Measurements from ENCODE around the gene SMPD3.

The SMPD3 gene

DNA sequence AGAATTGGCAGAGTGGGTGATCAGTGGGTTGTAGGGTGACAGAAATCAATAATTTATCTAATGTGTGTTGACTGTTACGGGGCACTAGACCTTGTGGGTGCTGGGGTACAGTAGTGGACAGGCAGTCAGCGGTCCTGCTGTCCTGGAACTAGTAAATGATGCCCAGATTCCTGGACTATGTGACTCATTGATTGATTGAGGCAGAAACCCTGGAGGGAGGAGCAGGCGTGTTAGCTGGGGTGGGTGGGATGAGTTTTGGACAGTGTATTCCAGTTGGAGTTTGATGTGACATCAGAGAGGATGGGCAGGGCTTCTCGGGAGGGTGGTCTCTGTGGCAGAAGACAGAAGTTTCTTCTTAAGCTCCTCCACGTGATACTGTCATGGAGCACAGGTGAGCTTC is 113.1 kb downstream of the SMPD3 start:
- no peaks in the 10 kb centered on the region for H3K9me3 ChIP-seq (ENCODE audit: control insufficient read depth in 5 of 5, low read length in 5 of 5)
- peaks cover 0 to 41% (median 31%) of the 10 kb centered on the region in 5 donors for H3K36me3 ChIP-seq (ENCODE audit: control insufficient read depth in 5 of 5, insufficient read depth in 5 of 5, low read length in 5 of 5)
- H3K9ac ChIP-seq (ENCODE audit: low read length in 5 of 5), result no peak overlapping the region
- peaks cover 11 to 48% (median 39%) of the 10 kb centered on the region in 5 donors for H3K4me1 ChIP-seq (ENCODE audit: control insufficient read depth in 5 of 5, insufficient read depth in 5 of 5, low read length in 5 of 5)
- H3K27me3 ChIP-seq (ENCODE audit: control insufficient read depth in 5 of 5, insufficient read depth in 4 of 5, low read length in 5 of 5), result no peaks in the 10 kb centered on the region
- no peak overlapping the region for H3K4me3 ChIP-seq (ENCODE audit: low read depth in 1 of 5, low read length in 5 of 5)
- H3K27ac ChIP-seq (ENCODE audit: low read depth, low read length), result peak overlapping the region; percentile 82

DNA sequence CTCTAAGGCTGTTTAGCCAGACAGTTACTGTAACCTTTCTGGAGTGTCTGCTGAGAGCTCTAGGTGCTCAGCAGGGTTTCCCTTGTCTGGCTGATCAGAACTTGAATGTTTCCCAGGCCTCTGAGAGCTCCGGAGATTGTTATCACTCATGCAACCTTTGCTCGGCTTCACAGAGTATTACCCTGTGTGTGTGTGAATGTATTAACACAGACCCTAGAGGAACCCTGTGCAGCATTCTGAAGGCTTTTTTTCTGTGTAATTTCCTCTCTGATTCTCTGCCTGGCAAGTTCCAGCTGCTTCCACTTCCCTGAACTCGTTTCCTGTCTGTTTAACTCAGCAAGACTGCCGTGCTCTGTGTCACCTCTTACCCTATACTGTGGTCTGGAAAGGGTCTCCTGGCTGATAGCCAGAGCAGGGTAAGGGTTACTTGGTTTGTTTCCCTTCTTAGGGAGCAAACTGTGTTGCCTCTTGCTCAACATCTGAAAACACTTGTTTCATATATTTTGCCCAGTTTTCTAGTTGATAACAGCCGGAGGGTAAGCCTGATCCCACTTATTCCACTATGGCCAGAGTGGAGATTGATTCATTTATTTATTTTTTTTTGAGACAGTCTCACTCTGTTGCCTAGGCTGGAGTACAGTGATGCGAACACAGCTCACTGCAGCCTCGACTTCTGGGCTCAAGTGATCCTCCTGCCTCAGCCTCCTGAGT is 115.7 kb downstream of the SMPD3 start:
- peaks cover 0 to 17% (median 5%) of the 10 kb centered on the region in 5 donors for H3K36me3 ChIP-seq (ENCODE audit: control insufficient read depth in 5 of 5, insufficient read depth in 5 of 5, low read length in 5 of 5)
- H3K9me3 ChIP-seq (ENCODE audit: control insufficient read depth in 5 of 5, low read length in 5 of 5), result no peaks in the 10 kb centered on the region
- peak overlapping the region in 4 of 5 donors; percentile 32 to 65 (median 46) for H3K9ac ChIP-seq (ENCODE audit: low read length in 5 of 5)
- peak overlapping the region; percentile 82 for H3K27ac ChIP-seq (ENCODE audit: low read depth, low read length)
- peaks cover 11 to 53% (median 43%) of the 10 kb centered on the region in 5 donors for H3K4me1 ChIP-seq (ENCODE audit: control insufficient read depth in 5 of 5, insufficient read depth in 5 of 5, low read length in 5 of 5)
- H3K4me3 ChIP-seq (ENCODE audit: low read depth in 1 of 5, low read length in 5 of 5), result peak overlapping the region in 2 of 5 donors; percentile 29 to 32
- H3K27me3 ChIP-seq (ENCODE audit: control insufficient read depth in 5 of 5, insufficient read depth in 4 of 5, low read length in 5 of 5), result no peaks in the 10 kb centered on the region

DNA sequence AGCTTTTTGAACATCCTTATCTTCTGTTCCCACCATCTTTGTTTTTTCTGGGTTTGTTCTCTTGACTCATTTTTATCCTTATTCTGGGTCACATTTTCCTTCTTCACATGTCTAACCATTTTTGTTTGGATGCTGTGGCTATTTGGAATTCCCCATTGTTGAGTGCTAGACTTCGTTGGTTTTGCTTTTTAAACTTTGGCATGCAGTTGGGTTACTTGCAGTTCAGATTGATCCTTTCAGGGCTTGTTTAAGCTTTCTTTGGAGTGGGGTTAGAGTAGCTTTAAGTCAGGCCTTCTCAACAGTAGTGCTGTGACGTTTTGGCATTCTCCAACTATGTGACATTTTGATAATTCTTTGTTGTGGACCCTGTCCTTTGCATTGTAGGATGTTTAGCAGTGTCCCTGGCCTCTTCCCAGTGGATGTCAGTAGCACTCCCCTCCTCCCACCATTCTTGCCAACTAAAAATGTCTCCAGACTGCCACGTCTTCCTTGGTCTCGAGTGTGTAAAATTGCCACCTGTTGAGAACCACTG is 116.4 kb downstream of the SMPD3 start:
- Histone ChIP-seq H3K27me3 (ENCODE audit: control insufficient read depth in 5 of 5, insufficient read depth in 4 of 5, low read length in 5 of 5) (no peaks in the 10 kb centered on the region), H3K36me3 (ENCODE audit: control insufficient read depth in 5 of 5, insufficient read depth in 5 of 5, low read length in 5 of 5) (peaks cover 0 to 13% (median 7%) of the 10 kb centered on the region in 5 donors), H3K9me3 (ENCODE audit: control insufficient read depth in 5 of 5, low read length in 5 of 5) (no peaks in the 10 kb centered on the region), H3K27ac (ENCODE audit: low read depth, low read length) (peak overlapping the region; percentile 82), H3K9ac (ENCODE audit: low read length in 5 of 5) (peak overlapping the region in 3 of 5 donors; percentile 32 to 65 (median 44)), H3K4me1 (ENCODE audit: control insufficient read depth in 5 of 5, insufficient read depth in 5 of 5, low read length in 5 of 5) (peaks cover 11 to 53% (median 43%) of the 10 kb centered on the region in 5 donors), H3K4me3 (ENCODE audit: low read depth in 1 of 5, low read length in 5 of 5) (peak overlapping the region in 1 of 5 donors; percentile 32)

DNA sequence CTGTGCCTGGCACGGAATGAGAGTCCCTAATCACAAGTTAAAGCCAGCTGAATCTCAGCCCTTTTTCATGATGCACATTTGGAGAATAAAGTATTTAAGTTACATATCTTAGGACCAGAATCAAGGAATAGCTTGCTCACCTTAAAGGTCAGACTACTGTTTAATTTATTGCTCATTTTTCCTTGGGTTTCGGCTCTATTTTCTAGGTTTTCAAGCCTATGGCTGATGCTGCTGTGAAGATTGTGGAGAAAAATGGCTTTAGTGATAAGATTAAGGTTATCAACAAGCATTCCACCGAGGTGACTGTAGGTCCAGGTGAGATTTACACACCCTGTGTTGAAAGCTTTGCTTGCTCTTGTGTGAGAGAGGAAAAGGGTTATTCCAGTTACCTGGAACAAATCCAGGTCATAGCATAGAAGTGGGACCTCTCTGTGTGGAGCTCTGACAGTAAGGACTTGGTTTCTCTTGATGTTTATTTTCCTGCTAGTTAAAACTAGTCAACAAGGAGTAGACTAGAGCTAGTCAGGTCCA is 119.4 kb downstream of the SMPD3 start:
- peaks cover 4 to 31% (median 23%) of the 10 kb centered on the region in 5 donors for H3K36me3 ChIP-seq (ENCODE audit: control insufficient read depth in 5 of 5, insufficient read depth in 5 of 5, low read length in 5 of 5)
- H3K4me3 ChIP-seq (ENCODE audit: low read depth in 1 of 5, low read length in 5 of 5), result no peak overlapping the region
- H3K9me3 ChIP-seq (ENCODE audit: control insufficient read depth in 5 of 5, low read length in 5 of 5), result no peaks in the 10 kb centered on the region
- H3K27ac ChIP-seq (ENCODE audit: low read depth, low read length), result no peak overlapping the region
- H3K27me3 ChIP-seq (ENCODE audit: control insufficient read depth in 5 of 5, insufficient read depth in 4 of 5, low read length in 5 of 5), result no peaks in the 10 kb centered on the region
- peaks cover 10 to 36% (median 31%) of the 10 kb centered on the region in 5 donors for H3K4me1 ChIP-seq (ENCODE audit: control insufficient read depth in 5 of 5, insufficient read depth in 5 of 5, low read length in 5 of 5)
- H3K9ac ChIP-seq (ENCODE audit: low read length in 5 of 5), result no peak overlapping the region

DNA sequence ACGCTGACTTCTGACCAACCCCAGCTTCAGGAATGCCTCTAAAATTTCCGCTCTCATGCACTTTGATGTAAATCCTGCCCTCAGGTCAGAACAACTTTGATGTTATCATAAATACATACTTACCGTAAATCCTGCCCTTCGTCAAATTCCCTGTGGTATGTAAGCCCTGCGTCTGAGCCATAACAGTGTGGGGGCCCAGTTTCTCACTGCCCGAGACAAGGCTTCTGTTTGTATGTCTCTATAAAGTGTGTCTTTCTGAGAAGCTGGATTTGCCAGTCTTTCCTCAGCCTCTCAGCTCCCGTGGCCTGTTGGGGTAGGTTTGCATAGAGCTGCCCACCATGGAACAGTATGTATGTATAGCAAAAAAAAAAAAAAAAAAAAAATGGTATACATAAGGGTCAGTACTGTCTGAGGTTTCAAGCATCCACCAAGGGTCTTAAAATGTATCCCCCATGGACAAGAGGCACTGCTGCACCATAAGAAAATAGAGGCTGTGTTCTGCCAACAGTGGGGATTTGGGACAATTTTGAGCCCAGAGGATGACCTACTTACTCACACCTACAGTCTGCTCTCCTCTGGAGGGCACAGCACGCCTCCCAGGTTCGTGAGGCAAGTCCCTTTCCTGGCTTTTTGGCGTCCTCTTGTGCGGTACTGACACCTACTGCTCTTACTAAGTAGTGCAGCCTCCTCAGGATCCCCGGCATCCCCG is 120.0 kb downstream of the SMPD3 start:
- Histone ChIP-seq H3K4me3 (ENCODE audit: low read depth in 1 of 5, low read length in 5 of 5) (no peak overlapping the region), H3K36me3 (ENCODE audit: control insufficient read depth in 5 of 5, insufficient read depth in 5 of 5, low read length in 5 of 5) (peaks cover 4 to 32% (median 24%) of the 10 kb centered on the region in 5 donors), H3K27me3 (ENCODE audit: control insufficient read depth in 5 of 5, insufficient read depth in 4 of 5, low read length in 5 of 5) (no peaks in the 10 kb centered on the region), H3K27ac (ENCODE audit: low read depth, low read length) (no peak overlapping the region), H3K9ac (ENCODE audit: low read length in 5 of 5) (no peak overlapping the region), H3K4me1 (ENCODE audit: control insufficient read depth in 5 of 5, insufficient read depth in 5 of 5, low read length in 5 of 5) (peaks cover 10 to 30% (median 25%) of the 10 kb centered on the region in 5 donors), H3K9me3 (ENCODE audit: control insufficient read depth in 5 of 5, low read length in 5 of 5) (no peaks in the 10 kb centered on the region)

DNA sequence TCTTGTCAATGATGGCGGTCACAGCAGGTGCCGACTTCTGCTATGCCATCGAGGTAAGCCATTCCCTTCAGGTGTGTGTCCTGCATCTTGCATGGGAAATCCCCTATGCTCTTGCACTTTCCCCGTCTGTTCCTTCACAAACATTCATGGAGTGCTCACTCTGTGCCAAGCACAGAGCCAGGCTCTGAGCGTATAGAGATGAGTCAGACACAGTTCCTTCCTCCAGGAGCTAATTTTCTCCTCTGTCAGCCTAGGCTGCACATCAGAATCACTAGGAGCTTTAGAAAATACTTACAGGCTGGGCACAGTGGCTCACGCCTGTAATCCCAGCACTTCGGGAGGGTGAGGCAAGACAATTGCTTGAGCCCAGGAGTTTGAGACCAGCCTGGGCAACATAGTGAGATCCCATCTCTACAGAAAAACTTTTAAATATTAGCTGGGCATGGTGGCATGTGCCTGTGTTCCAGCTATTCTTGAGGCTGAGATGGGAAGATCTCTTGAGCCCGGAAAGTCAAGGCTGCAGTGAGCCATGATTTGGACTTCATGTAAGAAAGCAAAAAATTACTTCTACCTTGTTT is 123.4 kb downstream of the SMPD3 start:
- H3K4me1 ChIP-seq (ENCODE audit: control insufficient read depth in 5 of 5, insufficient read depth in 5 of 5, low read length in 5 of 5), result peaks cover 0 to 5% (median 2%) of the 10 kb centered on the region in 5 donors
- no peaks in the 10 kb centered on the region for H3K27me3 ChIP-seq (ENCODE audit: control insufficient read depth in 5 of 5, insufficient read depth in 4 of 5, low read length in 5 of 5)
- no peak overlapping the region for H3K4me3 ChIP-seq (ENCODE audit: low read depth in 1 of 5, low read length in 5 of 5)
- no peak overlapping the region for H3K27ac ChIP-seq (ENCODE audit: low read depth, low read length)
- H3K9me3 ChIP-seq (ENCODE audit: control insufficient read depth in 5 of 5, low read length in 5 of 5), result no peaks in the 10 kb centered on the region
- peaks cover 10 to 53% (median 45%) of the 10 kb centered on the region in 5 donors for H3K36me3 ChIP-seq (ENCODE audit: control insufficient read depth in 5 of 5, insufficient read depth in 5 of 5, low read length in 5 of 5)
- H3K9ac ChIP-seq (ENCODE audit: low read length in 5 of 5), result no peak overlapping the region

DNA sequence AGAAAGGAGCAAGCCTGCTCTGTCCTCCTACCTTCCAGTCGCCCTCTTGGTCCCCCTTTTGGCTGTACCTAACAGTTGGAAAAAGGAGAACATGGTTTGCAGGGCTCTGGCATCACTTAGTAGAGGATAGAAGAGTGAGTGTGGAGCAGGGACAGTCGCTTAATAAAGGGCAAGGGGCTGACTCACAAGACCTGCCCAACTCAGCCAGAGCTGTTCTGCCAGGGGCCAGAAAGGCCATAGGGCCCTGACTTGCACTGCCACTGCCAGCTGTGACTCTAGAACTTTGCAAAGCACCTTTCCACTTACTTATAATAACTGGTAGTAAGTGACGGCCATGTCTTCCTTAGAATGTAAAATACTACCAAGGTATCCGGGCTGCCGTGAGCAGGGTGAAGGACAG is 124.0 kb downstream of the SMPD3 start:
- no peak overlapping the region for H3K4me3 ChIP-seq (ENCODE audit: low read depth in 1 of 5, low read length in 5 of 5)
- H3K36me3 ChIP-seq (ENCODE audit: control insufficient read depth in 5 of 5, insufficient read depth in 5 of 5, low read length in 5 of 5), result peaks cover 10 to 54% (median 47%) of the 10 kb centered on the region in 5 donors
- no peaks in the 10 kb centered on the region for H3K27me3 ChIP-seq (ENCODE audit: control insufficient read depth in 5 of 5, insufficient read depth in 4 of 5, low read length in 5 of 5)
- peaks cover 0 to 5% (median 2%) of the 10 kb centered on the region in 5 donors for H3K4me1 ChIP-seq (ENCODE audit: control insufficient read depth in 5 of 5, insufficient read depth in 5 of 5, low read length in 5 of 5)
- no peak overlapping the region for H3K9ac ChIP-seq (ENCODE audit: low read length in 5 of 5)
- no peaks in the 10 kb centered on the region for H3K9me3 ChIP-seq (ENCODE audit: control insufficient read depth in 5 of 5, low read length in 5 of 5)
- no peak overlapping the region for H3K27ac ChIP-seq (ENCODE audit: low read depth, low read length)

DNA sequence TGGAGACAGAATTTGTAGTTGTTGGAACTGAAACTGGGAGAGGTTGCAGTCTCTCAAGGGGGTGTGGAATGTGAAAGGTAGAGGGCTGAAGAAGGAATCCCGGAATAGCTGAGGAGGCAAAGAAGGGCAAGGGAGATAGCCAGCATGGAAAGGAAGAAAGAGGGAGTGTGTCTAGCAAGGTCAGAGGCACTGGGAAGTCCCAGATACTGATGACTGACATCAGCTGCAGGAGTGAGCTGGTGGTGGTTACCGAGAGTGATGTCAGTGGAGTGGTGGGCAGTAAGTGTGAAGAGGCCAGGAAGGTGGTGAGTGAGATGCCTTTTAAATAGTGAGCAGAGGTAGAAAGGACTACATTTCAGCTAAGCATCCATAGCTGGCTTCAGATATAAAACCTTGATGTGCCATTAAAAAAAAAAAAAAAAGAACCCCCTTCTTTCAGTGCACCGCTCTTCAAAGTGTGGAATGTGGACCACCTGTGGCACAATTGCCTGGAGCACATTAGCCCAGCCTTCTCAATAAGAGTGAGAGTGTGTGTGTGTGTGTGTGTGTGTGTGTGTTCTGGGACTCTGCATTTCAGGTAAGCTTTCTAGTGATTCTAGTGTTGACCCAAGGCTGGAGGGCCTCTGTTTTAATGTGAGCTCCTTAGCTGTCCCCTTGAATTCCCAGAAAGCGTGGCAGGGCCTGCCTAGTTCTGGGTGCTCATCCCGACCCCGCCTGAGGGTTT is 129.0 kb downstream of the SMPD3 start:
- Histone ChIP-seq H3K4me1 (ENCODE audit: control insufficient read depth in 5 of 5, insufficient read depth in 5 of 5, low read length in 5 of 5) (no peaks in the 10 kb centered on the region), H3K9me3 (ENCODE audit: control insufficient read depth in 5 of 5, low read length in 5 of 5) (no peaks in the 10 kb centered on the region), H3K4me3 (ENCODE audit: low read depth in 1 of 5, low read length in 5 of 5) (no peak overlapping the region), H3K27me3 (ENCODE audit: control insufficient read depth in 5 of 5, insufficient read depth in 4 of 5, low read length in 5 of 5) (no peaks in the 10 kb centered on the region), H3K27ac (ENCODE audit: low read depth, low read length) (no peak overlapping the region), H3K36me3 (ENCODE audit: control insufficient read depth in 5 of 5, insufficient read depth in 5 of 5, low read length in 5 of 5) (peaks cover 6 to 63% (median 51%) of the 10 kb centered on the region in 5 donors), H3K9ac (ENCODE audit: low read length in 5 of 5) (no peak overlapping the region)

DNA sequence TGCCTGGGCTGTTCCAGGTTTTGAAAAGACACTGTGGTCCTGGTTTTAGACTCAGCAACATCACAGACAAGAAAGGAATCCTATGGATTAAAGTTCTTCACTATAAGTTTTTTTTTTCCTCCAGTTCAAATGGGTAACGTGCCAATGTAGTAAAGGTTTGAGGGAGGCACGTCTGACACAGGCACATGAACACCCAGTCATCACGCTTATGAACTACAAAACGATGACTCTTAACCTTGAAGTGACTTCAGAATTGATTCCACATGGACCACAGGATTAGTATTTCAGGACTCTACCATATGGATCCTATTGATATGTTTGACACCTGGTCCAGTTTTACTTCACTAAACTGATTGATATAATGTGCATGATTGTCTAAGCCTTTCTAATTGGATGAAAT is 135.2 kb downstream of the SMPD3 start:
- Histone ChIP-seq H3K27ac (ENCODE audit: low read depth, low read length) (no peak overlapping the region), H3K4me1 (ENCODE audit: control insufficient read depth in 5 of 5, insufficient read depth in 5 of 5, low read length in 5 of 5) (peaks cover 7 to 38% (median 34%) of the 10 kb centered on the region in 5 donors), H3K4me3 (ENCODE audit: low read depth in 1 of 5, low read length in 5 of 5) (no peak overlapping the region), H3K9ac (ENCODE audit: low read length in 5 of 5) (peak overlapping the region in 2 of 5 donors; percentile 12 to 32), H3K9me3 (ENCODE audit: control insufficient read depth in 5 of 5, low read length in 5 of 5) (no peaks in the 10 kb centered on the region), H3K27me3 (ENCODE audit: control insufficient read depth in 5 of 5, insufficient read depth in 4 of 5, low read length in 5 of 5) (no peaks in the 10 kb centered on the region), H3K36me3 (ENCODE audit: control insufficient read depth in 5 of 5, insufficient read depth in 5 of 5, low read length in 5 of 5) (peaks cover 4 to 32% (median 19%) of the 10 kb centered on the region in 5 donors)

All from subcutaneous abdominal adipose tissue (tissue), 5 donors.